Measurements from ENCODE around the gene ZNF362.

ZNF362 gene

GRCh38 chr1:33330906-33331305, 74.6 kb downstream of the ZNF362 start:
- no peak for DNase-seq

GRCh38 chr1:33331444-33332356, 75.4 kb downstream of the ZNF362 start:
- DNase-seq: no peak

- DNase-seq: no peak
These were observed 76.1 kb downstream of the ZNF362 start for GRCh38 chr1:33332357-33332789.

- no peak for DNase-seq
These were observed 76.6 kb downstream of the ZNF362 start for GRCh38 chr1:33332881-33333280.

- no peak for DNase-seq
These were observed 77.8 kb downstream of the ZNF362 start for GRCh38 chr1:33334081-33334552.

GRCh38 chr1:33335020-33335419, 78.7 kb downstream of the ZNF362 start:
- DNase-seq: no peak

GRCh38 chr1:33336580-33336979, 80.3 kb downstream of the ZNF362 start:
- no peak for DNase-seq

GRCh38 chr1:33337441-33337840, 81.1 kb downstream of the ZNF362 start:
- no peak for DNase-seq

GRCh38 chr1:33338048-33338439, 81.8 kb downstream of the ZNF362 start:
- no peak for DNase-seq

- DNase-seq: no peak
These were observed 82.3 kb downstream of the ZNF362 start for GRCh38 chr1:33338440-33339211.

- no peak for DNase-seq
These were observed 83.1 kb downstream of the ZNF362 start for GRCh38 chr1:33339413-33339812.

GRCh38 chr1:33341190-33341589, 84.9 kb downstream of the ZNF362 start:
- no peak for DNase-seq

GRCh38 chr1:33342041-33342723, 85.9 kb downstream of the ZNF362 start:
- DNase-seq: peak; percentile 71

- DNase-seq: no peak
These were observed 87.2 kb downstream of the ZNF362 start for GRCh38 chr1:33343539-33343938.

- DNase-seq: no peak
These were observed 88.7 kb downstream of the ZNF362 start for GRCh38 chr1:33344896-33345560.

- DNase-seq: no peak
These were observed 90.2 kb downstream of the ZNF362 start for GRCh38 chr1:33346533-33346926.

GRCh38 chr1:33346927-33347649, 90.8 kb downstream of the ZNF362 start:
- DNase-seq: no peak

GRCh38 chr1:33347650-33347992, 91.3 kb downstream of the ZNF362 start:
- DNase-seq: no peak

- no peak for DNase-seq
These were observed 91.9 kb downstream of the ZNF362 start for GRCh38 chr1:33348194-33348593.

- peak; percentile 12 for DNase-seq
These were observed 92.4 kb downstream of the ZNF362 start for GRCh38 chr1:33348676-33349080.

GRCh38 chr1:33349081-33349759, 92.9 kb downstream of the ZNF362 start:
- DNase-seq: no peak
